Lower leg skin (tissue), 4 donors: ENCODE data around the gene ITGA11. TPM values are rescaled to one million over a fixed set of nuclear protein-coding genes. Genes with fewer than 3 reads are reported as not detected.

Experiments used
- DNase-seq, 2 donors: peaks; one replicate each; pipeline ENCODE4 v3.0.0-alpha.2; 2019; ENCODE audit warnings: low spot score in 2 of 2
- H3K4me3 ChIP-seq: fragments of 200-600 bp; sonication (generic); 2 replicates; pipeline ENCODE4 v1.5.1; 2017; ENCODE audit warnings: mild to moderate bottlenecking, low read depth; ENCODE audit not compliant: poor library complexity, severe bottlenecking
- POLR2A ChIP-seq, 2 donors: fragments of 450-650 bp; IDR thresholded peaks; one replicate each; pipeline ENCODE4 v1.6.1; 2016 to 2017; ENCODE audit warnings: antibody characterized with exemption in 2 of 2, mild to moderate bottlenecking in 1 of 2, moderate library complexity in 1 of 2
- WGBS, 2 donors: methylation state at CpG; one replicate each; pipeline ENCODE4 v1.1.5; 2018; 5-methylcytosine and 5-hydroxymethylcytosine counted together
- intact Hi-C: fragments of 100-400 bp; cut with DNase I; formaldehyde crosslinking; loops from one replicate; pipeline ENCODE4 v1.15.0; 2023; ENCODE audit warnings: low total_unique reads
- total RNA-seq, 4 donors: library from RNA; depleted of rRNA; stranded (reverse); fragments of >200 nt; gene quantifications; one replicate each; pipeline ENCODE4 v1.1.0, GENCODE V29; 2016
- TF ChIP-seq, protein P1 (sequence below), 3 donors: fragments of 450-650 bp; IDR thresholded peaks; one replicate each; pipeline ENCODE4 v1.5.1; 2016; ENCODE audit warnings: antibody characterized with exemption in 3 of 3, mild to moderate bottlenecking in 3 of 3, moderate library complexity in 2 of 3

ITGA11 gene
- total RNA-seq, 4 donors from 2014 or later = 0.51 to 3.5 (median 2.0) TPM

DNA sequence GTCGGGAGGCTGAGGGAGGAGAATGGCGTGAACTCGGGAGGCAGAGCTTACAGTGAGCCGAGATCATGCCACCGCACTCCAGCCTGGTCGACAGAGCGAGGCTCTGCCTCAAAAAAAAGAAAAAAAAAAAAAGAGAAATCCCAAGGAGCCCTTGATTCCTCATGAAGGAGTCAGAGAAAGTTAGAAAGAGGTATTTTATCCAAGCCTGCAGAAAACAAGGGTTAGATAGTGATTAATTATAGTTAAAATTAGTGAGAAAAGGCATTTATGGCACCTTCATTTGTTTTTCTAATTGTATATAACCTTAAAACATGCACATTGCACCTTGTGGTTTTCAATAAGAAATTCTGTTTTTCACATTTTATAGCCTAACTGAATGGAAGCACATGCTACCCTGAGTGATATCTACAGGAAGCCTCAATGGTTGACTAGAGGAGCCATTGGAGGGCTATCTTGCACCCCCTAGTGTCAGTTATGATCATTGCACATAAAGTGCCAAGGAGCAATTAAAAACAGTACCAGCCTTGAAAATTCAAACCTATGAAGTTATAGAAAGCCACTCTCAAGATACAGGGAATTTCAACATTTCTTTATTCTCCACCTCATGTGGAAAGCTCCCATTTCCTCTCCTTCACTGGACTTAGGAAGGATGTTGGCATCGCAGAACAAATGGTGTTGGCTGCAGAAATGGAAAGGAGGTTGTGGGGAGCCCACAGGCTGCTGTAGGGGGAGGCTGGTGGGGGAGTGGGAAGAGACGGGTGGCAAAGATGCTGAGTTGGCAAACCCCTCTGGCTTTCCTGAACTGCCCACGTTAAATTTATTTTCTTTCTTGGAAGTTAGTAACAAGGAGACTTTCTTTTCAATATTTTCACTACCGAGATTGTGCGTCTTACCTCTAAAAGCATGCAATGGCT lies 48.5 kb downstream of the ITGA11 start:
- TF ChIP-seq, protein P1, sequence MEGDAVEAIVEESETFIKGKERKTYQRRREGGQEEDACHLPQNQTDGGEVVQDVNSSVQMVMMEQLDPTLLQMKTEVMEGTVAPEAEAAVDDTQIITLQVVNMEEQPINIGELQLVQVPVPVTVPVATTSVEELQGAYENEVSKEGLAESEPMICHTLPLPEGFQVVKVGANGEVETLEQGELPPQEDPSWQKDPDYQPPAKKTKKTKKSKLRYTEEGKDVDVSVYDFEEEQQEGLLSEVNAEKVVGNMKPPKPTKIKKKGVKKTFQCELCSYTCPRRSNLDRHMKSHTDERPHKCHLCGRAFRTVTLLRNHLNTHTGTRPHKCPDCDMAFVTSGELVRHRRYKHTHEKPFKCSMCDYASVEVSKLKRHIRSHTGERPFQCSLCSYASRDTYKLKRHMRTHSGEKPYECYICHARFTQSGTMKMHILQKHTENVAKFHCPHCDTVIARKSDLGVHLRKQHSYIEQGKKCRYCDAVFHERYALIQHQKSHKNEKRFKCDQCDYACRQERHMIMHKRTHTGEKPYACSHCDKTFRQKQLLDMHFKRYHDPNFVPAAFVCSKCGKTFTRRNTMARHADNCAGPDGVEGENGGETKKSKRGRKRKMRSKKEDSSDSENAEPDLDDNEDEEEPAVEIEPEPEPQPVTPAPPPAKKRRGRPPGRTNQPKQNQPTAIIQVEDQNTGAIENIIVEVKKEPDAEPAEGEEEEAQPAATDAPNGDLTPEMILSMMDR (IDR thresholded peaks at IDR 0.05) = peak in 1 of 3 donors; percentile 66
- no peak for TF ChIP-seq POLR2A (IDR thresholded peaks at IDR 0.05)
- WGBS, 2 donors = 87 to 92% methylated on average over 12 of the region's 12 CpGs
- H3K4me3 ChIP-seq = no peak overlapping the region
- peak; percentile 26 to 29 for DNase-seq
- intact Hi-C loops = loop anchor here (5.0 to 10.0 kb wide), 2 partner anchors 71 to 129 kb away; no protein-coding TSS in a partner anchor

DNA sequence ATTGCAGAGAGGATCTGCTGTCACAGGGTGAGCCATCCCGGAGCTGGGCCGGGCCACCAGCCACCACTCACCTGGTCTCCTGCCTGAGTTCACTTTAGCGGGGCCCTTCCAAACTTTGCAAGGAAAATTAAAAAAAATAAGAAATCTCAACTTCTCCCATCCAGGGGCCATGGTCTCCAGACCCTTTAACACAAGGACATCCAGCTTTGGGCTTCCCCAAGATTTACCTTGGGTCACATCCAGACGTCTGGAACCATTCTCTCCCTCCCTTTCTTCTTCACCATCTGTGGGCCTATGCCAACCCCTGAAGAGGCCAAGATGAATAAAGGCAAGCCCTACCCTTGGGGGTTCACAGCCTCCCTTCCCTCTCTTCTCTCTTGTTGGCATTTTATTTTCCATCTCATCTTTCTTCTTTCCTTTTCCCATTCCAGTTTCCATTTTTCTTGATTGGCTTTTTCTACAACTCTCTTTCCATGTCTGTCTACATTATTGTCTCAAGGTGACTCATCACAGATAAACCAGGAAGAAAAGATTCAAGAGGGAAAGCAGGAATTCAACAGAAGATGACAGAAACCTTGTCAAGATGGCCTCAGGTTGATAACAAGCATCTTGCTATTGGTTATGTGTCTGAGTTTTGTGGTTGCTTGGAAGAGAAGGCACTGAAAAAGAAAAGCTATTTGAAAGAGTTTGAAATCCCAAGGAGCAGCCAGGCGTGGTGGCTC lies 49.5 kb downstream of the ITGA11 start:
- TF ChIP-seq, protein P1 (IDR thresholded peaks at IDR 0.05) = no peak
- TF ChIP-seq POLR2A (IDR thresholded peaks at IDR 0.05) = no peak
- intact Hi-C loops = loop anchor here (5.0 to 10.0 kb wide), 2 partner anchors 70 to 128 kb away; no protein-coding TSS in a partner anchor
- peak; percentile 10 to 25 for DNase-seq
- no peak overlapping the region for H3K4me3 ChIP-seq
- WGBS, 2 donors = 91 to 92% methylated on average over 5 of the region's 5 CpGs

DNA sequence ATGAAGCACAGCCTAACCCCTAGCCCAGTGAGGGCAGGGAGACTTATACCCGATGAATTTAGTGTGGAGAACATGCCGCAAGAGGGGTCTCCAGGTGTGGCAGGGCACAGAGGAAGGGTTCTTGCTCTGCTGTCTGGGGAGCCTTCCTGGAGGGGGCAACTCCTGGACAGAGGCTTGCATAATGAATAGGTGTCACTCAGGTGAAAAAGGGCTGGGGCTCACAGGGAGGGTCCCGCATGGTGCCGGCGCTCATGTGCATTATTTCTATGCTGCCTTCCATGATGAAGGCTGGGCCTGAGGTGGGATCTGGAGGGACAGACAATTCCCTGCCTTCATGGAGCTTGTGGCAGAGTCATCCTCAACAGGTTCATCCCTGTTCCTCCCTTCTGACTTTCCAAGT lies 51.5 kb downstream of the ITGA11 start:
- H3K4me3 ChIP-seq = no peak overlapping the region
- peak in 1 of 2 donors; percentile 60 for DNase-seq
- 96 to 99% methylated on average over 5 of the region's 5 CpGs for WGBS, 2 donors
- intact Hi-C loops = loop anchor here (5.0 to 10.0 kb wide), 2 partner anchors 68 to 126 kb away; no protein-coding TSS in a partner anchor
- no peak for TF ChIP-seq POLR2A (IDR thresholded peaks at IDR 0.05)
- TF ChIP-seq, protein P1 (IDR thresholded peaks at IDR 0.05) = no peak

DNA sequence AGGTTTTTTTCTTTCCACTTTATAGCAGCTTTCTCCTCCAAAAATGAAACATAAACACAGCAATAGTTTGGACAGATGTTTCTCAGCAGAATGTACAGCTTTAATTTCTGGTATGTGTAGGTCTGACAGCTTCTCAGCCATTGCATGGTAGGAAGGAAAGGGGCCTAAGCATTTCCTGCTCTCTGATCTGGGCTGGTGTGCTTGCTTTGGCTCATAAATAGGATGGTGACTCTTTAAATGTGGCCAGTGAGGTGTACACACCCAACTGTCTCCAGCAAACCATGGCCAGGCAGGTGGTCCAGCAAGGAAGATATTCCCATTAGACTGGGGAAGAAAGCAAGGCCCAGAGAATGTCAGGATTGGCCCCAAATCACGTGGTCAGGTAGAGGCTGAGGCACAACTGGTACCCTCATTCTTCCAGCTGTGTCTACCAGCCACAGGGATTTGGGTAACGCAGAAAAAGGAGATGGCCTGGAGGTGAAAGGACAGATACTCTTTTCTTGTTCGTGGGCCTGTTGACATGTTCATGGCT lies 52.1 kb downstream of the ITGA11 start:
- TF ChIP-seq, protein P1 (IDR thresholded peaks at IDR 0.05) = no peak
- no peak for TF ChIP-seq POLR2A (IDR thresholded peaks at IDR 0.05)
- no peak overlapping the region for H3K4me3 ChIP-seq
- peak; percentile 10 to 20 for DNase-seq
- 68 to 91% methylated on average over 3 of the region's 3 CpGs for WGBS, 2 donors
- intact Hi-C loops = loop anchor here (5.0 to 10.0 kb wide), 3 partner anchors 68 to 125 kb away; no protein-coding TSS in a partner anchor

DNA sequence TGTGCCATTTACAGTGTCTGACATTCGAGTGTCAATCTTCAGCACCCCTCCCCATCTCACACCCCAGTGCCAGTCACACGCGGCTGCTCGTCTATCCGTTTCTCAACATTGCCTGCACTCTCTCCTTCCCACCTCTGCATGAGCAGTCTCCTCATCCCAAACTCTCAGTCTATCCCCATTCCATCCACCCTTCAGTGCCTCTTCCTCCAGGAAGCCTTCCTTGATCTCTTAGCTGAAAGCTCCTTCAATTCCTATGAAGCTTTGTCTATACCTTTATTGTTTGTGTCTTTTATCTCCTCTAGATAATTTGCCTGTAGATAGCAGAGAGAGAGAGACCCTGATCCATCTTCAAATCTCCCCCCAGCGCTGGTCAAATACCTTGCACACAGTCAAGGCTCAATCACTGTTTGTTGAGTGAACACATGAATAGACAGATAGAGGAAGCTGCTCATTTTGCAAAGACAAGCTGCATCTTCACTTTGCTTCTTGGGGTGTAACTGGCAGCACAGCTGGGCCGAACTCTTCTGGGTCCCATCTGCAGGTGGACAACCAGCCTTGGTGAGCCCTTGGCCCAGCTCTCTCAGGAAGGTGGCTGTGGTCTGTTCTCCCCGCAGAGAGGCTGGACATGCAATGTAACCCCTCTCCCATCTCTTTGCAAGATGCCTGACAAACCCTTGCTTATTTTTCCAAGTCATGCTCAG lies 52.8 kb downstream of the ITGA11 start:
- WGBS, 2 donors = 88 to 89% methylated on average over 8 of the region's 8 CpGs
- TF ChIP-seq POLR2A (IDR thresholded peaks at IDR 0.05) = no peak
- TF ChIP-seq, protein P1 (IDR thresholded peaks at IDR 0.05) = no peak
- peak; percentile 9 to 56 for DNase-seq
- intact Hi-C loops = loop anchor here (5.0 kb wide), 1 partner anchor 77 kb away; no protein-coding TSS in a partner anchor
- H3K4me3 ChIP-seq = no peak overlapping the region
